ENCODE data around the gene GPNMB. TPM values are rescaled to one million over a fixed set of nuclear protein-coding genes. Genes with fewer than 3 reads are reported as not detected.

The GPNMB gene
- total and polyA plus RNA-seq, 4 experiments from 2014 or later: 32.5 to 36.6 TPM; not detected in 2

GRCh38 chr7:23315366-23315765, 68.8 kb downstream of the GPNMB start:
- DNase-seq: no peak
- intact Hi-C loops (cut with micrococcal nuclease): no loop called here
- Histone ChIP-seq H3K9me3 (ENCODE audit: control insufficient read depth in 1 of 2, low read length in 2 of 2) (no peaks in the 10 kb centered on the region), H3K27me3 (ENCODE audit: insufficient read depth, low read length) (no peaks in the 10 kb centered on the region), H3K4me3 (ENCODE audit: low read length in 2 of 2) (no peak overlapping the region), H3K27ac (ENCODE audit: low read depth, low read length) (no peak overlapping the region), H3K36me3 (ENCODE audit: insufficient read depth, low read length) (no peaks in the 10 kb centered on the region), H3K4me1 (ENCODE audit: insufficient read depth, low read length) (no peaks in the 10 kb centered on the region)
- Mint-ChIP-seq H3K27ac (no peak overlapping the region), H3K4me1 (no peaks in the 10 kb centered on the region), H3K4me3 (no peak overlapping the region), H3K27me3 (peaks cover 5 to 8% of the 10 kb centered on the region in 2 donors), H3K9me3 (no peaks in the 10 kb centered on the region), H3K36me3 (peaks cover 6 to 11% of the 10 kb centered on the region in 2 donors)
- POLR2A ChIA-PET (ENCODE audit: partially characterized antibody): interaction anchor here (0.7 kb wide), 1 partner anchor 346 kb away, joined by 3 read pairs; no protein-coding TSS in a partner anchor
- CTCF ChIA-PET (ENCODE audit: partially characterized antibody): interaction anchor here (1.6 kb wide), 1 partner anchor 43 kb away, joined by 4 read pairs; no protein-coding TSS in a partner anchor

Other genes with a start within 250 kb of the GPNMB start
- 10 to 100 TPM; 16.2 to 19.6 TPM for gene HYCC1, start 232.6 kb upstream of the GPNMB start, total RNA-seq
- 10 to 100 TPM; 11.1 to 18.9 TPM for gene HYCC1, start 232.6 kb upstream of the GPNMB start, polyA plus RNA-seq
- 10 to 100 TPM; 22.5 to 25.6 TPM for gene KLHL7, start 141.0 kb upstream of the GPNMB start, total RNA-seq
- 10 to 100 TPM; 27.9 to 30.5 TPM for gene KLHL7, start 141.0 kb upstream of the GPNMB start, polyA plus RNA-seq
- 10 to 100 TPM; 33.3 to 37.8 TPM for gene NUP42, start 64.7 kb upstream of the GPNMB start, total RNA-seq
- gene NUP42, start 64.7 kb upstream of the GPNMB start, polyA plus RNA-seq: 10 to 100 TPM; 39.1 to 40.8 TPM
- 10 to 100 TPM; 39.3 to 46.5 TPM for gene MALSU1, start 52.6 kb downstream of the GPNMB start, total RNA-seq
- gene MALSU1, start 52.6 kb downstream of the GPNMB start, polyA plus RNA-seq: 10 to 100 TPM; 56.0 to 82.5 TPM
- not detected for gene IGF2BP3, start 223.7 kb downstream of the GPNMB start, total RNA-seq
- gene IGF2BP3, start 223.7 kb downstream of the GPNMB start, polyA plus RNA-seq: not detected

All from CD4-positive, alpha-beta memory T cell (primary cell).